Measurements from ENCODE around the gene PCDHA9. TPM values are rescaled to one million over a fixed set of nuclear protein-coding genes. Genes with fewer than 3 reads are reported as not detected.
"Not testable (repeated sequence)": the region's sequence is repeated elsewhere in the genome, so short reads cannot be mapped to it uniquely, and the experiment has no call there.

PCDHA9 gene
- total RNA-seq, 1 donor from 2014 or later, result 1.7 TPM

- Mint-ChIP-seq H3K9me3 (ENCODE audit: unreplicated experiment) (no peaks in the 10 kb centered on the region), H3K27ac (ENCODE audit: unreplicated experiment) (no peak overlapping the region), H3K36me3 (ENCODE audit: low read depth, unreplicated experiment) (peaks cover 8% of the 10 kb centered on the region), H3K4me3 (ENCODE audit: unreplicated experiment) (no peak overlapping the region), H3K4me1 (ENCODE audit: unreplicated experiment) (no peaks in the 10 kb centered on the region), H3K27me3 (ENCODE audit: unreplicated experiment) (peaks cover 3% of the 10 kb centered on the region)
- no peak for TF ChIP-seq CTCF (IDR thresholded peaks at IDR 0.05; ENCODE audit: unreplicated experiment)
- DNase-seq (ENCODE audit: low spot score), result no peak
Observed at GRCh38 chr5:140835622-140836510, 12.3 kb upstream of the PCDHA9 start.

GRCh38 chr5:140840978-140841962, 6.9 kb upstream of the PCDHA9 start, which contains the start of gene PCDHA8:
Gene PCDHA8 (plus strand): TSS chr5:140841187. CDS start chr5:140841322, 135 bp downstream.
- peaks cover 3% of the 10 kb centered on the region for H3K27me3 Mint-ChIP-seq (ENCODE audit: unreplicated experiment)
- peak; percentile 67 for TF ChIP-seq CTCF (IDR thresholded peaks at IDR 0.05; ENCODE audit: unreplicated experiment)
- peak within 1 kb of the TSS; percentile 59 for H3K4me3 Mint-ChIP-seq (ENCODE audit: unreplicated experiment)
- H3K4me1 Mint-ChIP-seq (ENCODE audit: unreplicated experiment), result no peaks in the 10 kb centered on the region
- H3K27ac Mint-ChIP-seq (ENCODE audit: unreplicated experiment), result no peak within 1 kb of the TSS
- no peaks in the 10 kb centered on the region for H3K9me3 Mint-ChIP-seq (ENCODE audit: unreplicated experiment)
- H3K36me3 Mint-ChIP-seq (ENCODE audit: low read depth, unreplicated experiment), result peaks cover 10% of the 10 kb centered on the region
- DNase-seq (ENCODE audit: low spot score), result peak; percentile 58

- TF ChIP-seq CTCF (IDR thresholded peaks at IDR 0.05; ENCODE audit: unreplicated experiment), result no peak
- Mint-ChIP-seq H3K27me3 (ENCODE audit: unreplicated experiment) (peaks cover 3% of the 10 kb centered on the region), H3K4me3 (ENCODE audit: unreplicated experiment) (no peak overlapping the region), H3K36me3 (ENCODE audit: low read depth, unreplicated experiment) (peaks cover 7% of the 10 kb centered on the region), H3K9me3 (ENCODE audit: unreplicated experiment) (no peaks in the 10 kb centered on the region), H3K27ac (ENCODE audit: unreplicated experiment) (no peak overlapping the region), H3K4me1 (ENCODE audit: unreplicated experiment) (no peaks in the 10 kb centered on the region)
- no peak for DNase-seq (ENCODE audit: low spot score)
Observed at GRCh38 chr5:140842798-140843733, 5.1 kb upstream of the PCDHA9 start.

- H3K4me1 Mint-ChIP-seq (ENCODE audit: unreplicated experiment); H3K4me3 Mint-ChIP-seq (ENCODE audit: unreplicated experiment); H3K9me3 Mint-ChIP-seq (ENCODE audit: unreplicated experiment); DNase-seq (ENCODE audit: low spot score); H3K36me3 Mint-ChIP-seq (ENCODE audit: low read depth, unreplicated experiment); H3K27me3 Mint-ChIP-seq (ENCODE audit: unreplicated experiment); H3K27ac Mint-ChIP-seq (ENCODE audit: unreplicated experiment): not testable (repeated sequence)
Observed at GRCh38 chr5:140849831-140850634, 1.9 kb downstream of the PCDHA9 start.

Data from endothelial cell (in vitro differentiated cells).